ENCODE data around the gene KCNJ15.

Gene KCNJ15

DNA sequence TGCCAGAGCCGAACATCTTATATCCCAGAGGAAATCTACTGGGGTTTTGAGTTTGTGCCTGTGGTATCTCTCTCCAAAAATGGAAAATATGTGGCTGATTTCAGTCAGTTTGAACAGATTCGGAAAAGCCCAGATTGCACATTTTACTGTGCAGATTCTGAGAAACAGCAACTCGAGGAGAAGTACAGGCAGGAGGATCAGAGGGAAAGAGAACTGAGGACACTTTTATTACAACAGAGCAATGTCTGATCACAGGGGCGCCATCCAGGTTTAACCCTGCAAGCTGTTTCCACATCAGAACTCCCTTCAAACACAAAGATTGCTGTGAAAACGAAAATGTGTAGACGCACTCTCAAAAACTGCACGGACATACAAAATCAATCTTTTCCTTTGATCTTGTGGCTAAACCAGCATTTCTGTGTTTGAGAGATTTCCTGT is 43.4 kb downstream of the KCNJ15 start:
- DNase-seq, result no peak

- no peak for DNase-seq
Observed at GRCh38 chr21:38301321-38302214, 44.8 kb downstream of the KCNJ15 start.

DNA sequence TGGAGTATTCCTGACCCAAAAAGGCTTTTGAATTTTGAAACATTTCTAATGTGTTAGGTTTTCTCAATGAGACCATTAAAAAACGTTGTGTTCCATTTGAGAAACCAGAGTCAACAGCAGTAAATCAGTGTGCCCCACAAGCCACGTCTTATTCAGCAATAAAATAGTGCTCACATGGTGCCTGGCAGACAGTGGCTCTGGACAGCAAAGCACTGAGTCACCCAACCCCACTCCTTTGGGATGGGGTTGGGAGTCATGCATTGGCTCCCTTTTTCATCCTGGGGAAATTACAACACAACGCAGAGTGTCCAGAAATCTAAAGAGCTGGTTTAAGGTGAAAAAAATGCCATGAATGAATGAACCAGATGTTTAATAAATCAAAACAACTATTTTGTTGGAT is 46.5 kb downstream of the KCNJ15 start:
- no peak for DNase-seq

DNA sequence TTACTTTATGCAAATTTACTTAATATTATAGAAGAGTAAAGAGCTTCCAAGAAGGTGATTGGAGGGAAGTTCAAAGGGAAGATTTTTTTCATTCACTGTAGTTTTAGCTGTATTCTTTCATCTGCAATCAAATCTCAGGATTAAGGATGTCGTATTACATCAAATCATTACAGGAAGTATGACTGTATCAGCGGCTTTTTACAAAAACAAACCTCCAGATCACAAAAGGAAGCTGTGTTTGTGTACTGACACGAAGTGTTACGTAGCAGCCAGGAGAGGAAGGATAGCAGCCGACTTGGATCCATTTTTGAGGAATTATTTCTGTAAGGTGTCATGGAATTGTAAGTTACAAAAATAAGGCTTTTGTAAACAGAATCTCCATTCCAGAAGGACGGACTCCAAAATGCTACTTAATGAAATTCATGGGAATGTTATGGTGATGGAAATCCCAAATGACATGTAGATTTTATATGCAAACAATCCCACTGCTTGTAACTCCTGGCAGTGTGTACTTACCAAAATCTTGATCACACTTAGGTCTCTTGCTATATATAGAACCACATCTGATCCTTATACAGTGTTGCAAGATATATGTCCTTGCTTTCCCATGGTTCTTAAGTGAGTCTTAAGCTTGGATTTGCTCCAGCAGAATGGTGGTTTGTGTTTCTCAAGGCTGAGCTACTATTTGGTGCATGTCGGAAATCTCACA is 49.8 kb downstream of the KCNJ15 start:
- DNase-seq, result peak in 1 of 2 donors; percentile 30

GRCh38 chr21:38307771-38308531 is 51.2 kb downstream of the KCNJ15 start:
- no peak for DNase-seq

DNA sequence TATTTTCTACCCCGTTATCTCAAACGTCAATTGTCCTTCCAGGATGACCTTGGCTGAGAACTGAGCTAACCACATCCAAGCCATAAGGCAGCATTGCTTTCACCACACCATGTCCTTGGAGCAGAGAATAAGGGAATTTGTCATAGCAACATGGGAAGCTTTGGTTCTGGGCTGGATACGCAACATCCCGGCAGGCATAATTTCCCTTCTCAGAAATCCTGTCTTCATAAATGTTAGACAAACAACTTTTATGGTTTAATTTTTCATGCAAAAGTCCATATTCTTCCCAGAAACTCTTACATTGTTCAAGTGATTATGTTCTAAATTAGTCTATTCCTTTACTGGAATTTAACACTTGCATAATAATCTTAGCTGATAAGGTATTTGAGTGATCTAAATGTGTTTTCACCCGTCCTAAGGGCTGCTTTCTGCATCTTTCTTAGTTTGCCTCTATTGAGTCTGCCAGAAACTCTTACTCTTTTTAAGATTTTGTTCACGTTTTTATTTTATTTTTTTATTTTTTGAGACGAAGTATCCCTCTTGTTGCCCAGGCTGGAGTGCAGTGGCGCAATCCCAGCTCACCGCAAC is 51.8 kb downstream of the KCNJ15 start:
- no peak for DNase-seq

GRCh38 chr21:38310646-38311485 is 54.1 kb downstream of the KCNJ15 start:
- DNase-seq, result no peak

GRCh38 chr21:38311765-38312164 is 55.0 kb downstream of the KCNJ15 start:
- no peak for DNase-seq

DNA sequence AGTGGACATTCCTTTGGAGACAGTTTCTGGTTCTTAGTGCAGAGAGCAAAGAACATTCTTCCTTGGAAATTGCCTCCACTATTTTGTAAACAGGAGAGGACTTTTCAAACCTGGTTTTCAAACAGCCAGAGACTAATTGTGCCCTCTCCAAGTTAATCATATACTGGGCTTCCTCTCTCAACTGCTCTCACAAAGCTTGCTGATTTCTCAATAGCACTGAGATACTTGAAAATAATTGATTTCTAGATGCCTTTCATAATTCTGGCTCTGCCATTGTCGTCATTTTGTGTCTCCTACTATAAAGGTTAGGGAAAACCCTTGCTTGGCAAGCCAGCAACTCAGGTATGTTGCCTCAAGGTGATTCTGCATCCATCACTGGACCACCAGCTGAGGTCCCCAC is 56.0 kb downstream of the KCNJ15 start:
- DNase-seq, result no peak

DNA sequence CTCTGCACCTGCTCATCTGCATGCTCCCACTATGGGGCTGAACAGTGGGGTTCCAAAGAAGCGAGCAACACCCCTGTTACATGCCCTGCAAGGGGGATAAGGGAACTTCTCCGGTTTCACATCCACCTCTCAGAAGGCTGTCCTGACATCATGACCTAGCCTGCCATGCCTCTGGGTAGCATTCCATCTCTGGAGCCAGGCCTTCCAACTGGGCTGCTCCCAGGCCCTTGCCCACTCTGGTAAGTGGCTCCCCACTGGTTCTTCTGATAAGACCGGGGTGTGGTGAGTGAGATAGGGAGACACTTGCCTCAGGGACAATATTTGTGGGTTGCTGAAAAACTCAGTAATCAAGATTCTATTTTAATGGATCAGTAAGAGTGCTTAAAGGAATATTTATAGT is 57.8 kb downstream of the KCNJ15 start:
- no peak for DNase-seq

DNA sequence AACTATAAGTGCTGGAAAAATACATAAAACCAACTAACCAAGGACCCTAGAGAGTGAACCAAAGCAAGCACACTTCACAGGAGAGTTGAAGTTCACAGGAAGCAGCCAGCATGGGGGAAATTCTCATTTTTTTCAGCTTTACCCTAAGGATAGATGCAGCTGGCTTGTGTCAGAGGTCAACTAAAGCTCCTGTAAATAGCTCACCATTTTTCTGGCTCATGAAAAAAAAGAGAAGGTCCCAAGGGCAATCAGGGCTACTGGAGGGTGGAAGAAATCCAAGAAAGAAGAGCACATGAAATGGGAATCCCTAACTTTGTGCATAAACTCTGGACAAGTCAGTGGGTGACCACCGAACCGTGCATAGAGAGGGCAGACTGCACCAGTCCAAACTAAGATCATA is 58.3 kb downstream of the KCNJ15 start:
- no peak for DNase-seq

- DNase-seq, result no peak
Observed at GRCh38 chr21:38319781-38320180, 63.0 kb downstream of the KCNJ15 start.

DNA sequence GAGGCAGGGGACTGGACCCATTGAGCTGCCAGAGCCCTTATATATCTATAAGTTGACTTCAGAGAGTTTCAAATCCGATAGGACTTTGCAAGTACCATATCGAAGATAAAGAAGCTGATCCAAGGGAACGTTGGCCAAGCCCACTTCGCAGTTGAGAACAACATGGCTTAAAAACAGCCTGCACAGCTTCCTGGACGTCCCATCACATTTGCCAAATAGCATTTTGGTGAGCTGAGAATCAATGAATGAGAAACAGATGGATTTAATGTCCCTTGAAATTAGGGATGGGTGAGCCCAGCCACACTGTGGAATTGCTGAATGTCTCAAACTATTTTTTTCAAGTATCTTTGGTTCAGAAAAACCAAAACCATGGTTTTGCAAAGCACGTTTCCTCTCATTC is 64.8 kb downstream of the KCNJ15 start:
- DNase-seq, result no peak

DNA sequence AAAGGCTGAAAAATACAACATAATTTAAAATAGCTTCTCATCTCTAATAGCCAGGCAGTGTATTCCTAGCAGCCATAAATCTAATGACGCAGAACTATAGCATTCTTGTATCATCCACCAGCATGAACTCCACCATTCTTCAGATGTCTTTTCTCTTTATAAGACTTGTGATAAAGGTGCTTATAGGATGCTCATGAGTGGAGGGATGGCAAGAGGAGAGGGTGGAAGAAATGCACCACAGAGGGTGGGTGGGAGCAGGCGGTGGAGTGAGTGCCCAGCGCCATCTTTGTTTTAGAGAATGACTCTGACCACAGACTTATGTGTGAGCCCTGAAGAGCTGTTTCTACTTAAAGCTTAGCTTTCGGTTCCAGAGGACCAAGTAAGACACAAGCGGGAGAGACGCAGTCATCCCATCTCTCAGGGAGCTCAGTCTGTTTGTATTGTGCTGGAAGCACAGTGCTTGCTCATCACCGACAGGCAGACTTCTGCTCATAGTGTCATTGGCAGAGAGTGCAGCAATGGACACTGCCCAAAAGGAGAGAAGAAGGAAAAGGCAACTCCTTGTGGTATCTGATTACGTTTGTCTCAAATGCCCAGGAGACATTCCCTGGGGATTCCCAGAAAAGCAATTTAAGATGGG is 65.6 kb downstream of the KCNJ15 start:
- no peak for DNase-seq

GRCh38 chr21:38323721-38324531 is 67.1 kb downstream of the KCNJ15 start:
- DNase-seq, result peak in 1 of 2 donors; percentile 4

DNA sequence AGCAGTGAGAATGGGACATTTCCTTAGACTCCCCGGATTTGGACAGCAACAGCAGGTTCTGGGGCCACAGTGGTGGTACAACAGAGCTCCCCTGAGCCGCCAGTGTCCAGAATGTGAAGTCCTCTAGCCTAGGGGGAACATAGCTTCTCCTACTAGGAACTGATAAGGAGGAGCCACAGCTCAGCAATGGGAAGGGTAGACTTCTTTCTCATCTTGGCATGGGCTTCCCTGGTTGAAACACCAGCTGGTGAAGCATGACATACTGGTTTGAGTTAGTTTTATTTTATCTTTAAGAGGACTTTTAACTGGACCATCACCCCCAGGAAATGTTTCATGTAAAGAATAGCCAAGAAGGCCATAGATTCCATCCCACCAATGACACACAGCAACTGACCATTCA is 68.4 kb downstream of the KCNJ15 start:
- DNase-seq, result no peak

GRCh38 chr21:38325731-38326420 is 69.1 kb downstream of the KCNJ15 start:
- DNase-seq, result no peak

DNA sequence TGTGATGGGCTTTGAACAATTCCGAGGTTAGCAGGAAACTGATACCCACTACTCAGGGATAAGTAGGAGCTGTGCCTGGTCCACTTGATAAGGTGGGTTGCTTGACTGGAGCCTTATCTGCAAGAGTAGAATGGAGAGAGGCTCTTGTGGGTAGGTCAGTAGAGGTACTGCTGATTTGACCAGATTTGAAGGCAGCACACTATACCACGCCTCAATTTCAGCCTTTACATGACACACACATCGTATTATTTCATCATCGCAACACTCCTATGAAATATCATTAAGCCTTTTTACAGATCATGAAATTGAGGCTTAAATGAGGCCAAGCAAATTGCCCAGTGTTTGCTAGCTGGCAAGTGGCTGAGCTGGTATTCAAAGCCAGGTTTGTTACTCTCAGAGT is 69.6 kb downstream of the KCNJ15 start:
- no peak for DNase-seq

DNA sequence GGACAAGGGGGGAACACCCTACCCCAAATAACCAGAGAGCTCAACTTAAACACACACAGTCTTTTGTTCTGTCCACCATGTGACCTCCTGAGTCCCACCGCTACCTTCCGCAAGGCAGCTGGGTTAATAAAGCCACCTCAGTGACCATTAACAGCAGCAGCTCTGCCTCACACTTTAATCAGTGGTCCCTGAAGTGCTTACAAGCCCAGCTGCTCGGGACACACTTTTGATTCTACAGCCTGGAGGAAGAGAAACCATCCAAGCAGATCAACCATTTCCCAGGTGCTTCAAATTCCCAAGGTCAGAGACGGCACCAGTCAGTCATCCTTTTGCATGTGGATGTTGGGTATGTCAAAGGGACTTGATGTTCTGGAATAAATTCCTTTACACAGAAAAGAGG is 70.1 kb downstream of the KCNJ15 start:
- no peak for DNase-seq

DNA sequence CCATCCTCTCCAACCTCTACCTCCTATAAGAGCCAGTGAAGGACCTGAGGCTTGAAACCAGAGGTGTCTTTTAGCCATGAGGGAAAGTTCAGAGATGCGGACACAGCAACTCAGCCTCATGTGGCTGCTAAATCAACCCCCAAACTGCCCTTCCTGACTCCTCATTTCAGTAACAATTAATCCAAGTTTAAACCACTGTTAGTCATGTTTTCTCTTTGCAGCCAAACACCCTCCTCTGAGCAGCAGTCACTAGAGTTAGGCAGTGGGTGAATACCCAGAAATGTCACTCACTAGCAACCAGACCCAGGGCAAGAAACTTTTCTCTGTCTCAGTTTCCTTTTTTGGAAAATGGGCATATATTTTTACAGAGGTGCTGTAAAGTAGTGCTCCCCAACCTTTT is 71.2 kb downstream of the KCNJ15 start:
- DNase-seq, result no peak

Measured in CD4-positive, alpha-beta T cell treated with Interleukin-4 for 1 hour (primary cell).